HepG2 (cell line): ENCODE data around the gene PHF21B.

Experiments
- ATF1 ChIP-seq: IDR thresholded peaks from 2 replicates; pipeline ENCODE4 v1.6.1; 2016; ENCODE audit warnings: mild to moderate bottlenecking, control low read depth
- CEBPG ChIP-seq: IDR thresholded peaks from 2 replicates; pipeline ENCODE4 v1.6.1; 2016
- MTF2 ChIP-seq: sonication (generic); formaldehyde crosslinking; IDR thresholded peaks from 2 replicates; pipeline ENCODE4 v1.5.0; 2020; ENCODE audit warnings: missing genetic modification reagents, borderline replicate concordance
- TBP ChIP-seq: sonication (generic); formaldehyde crosslinking; IDR thresholded peaks from 2 replicates; pipeline ENCODE4 v1.5.0; 2020; ENCODE audit warnings: missing genetic modification reagents
- TCF7 ChIP-seq: sonication (generic); IDR thresholded peaks from 2 replicates; pipeline ENCODE4 v1.6.1; 2016; ENCODE audit warnings: antibody characterized with exemption, low read depth
- ZNF205 ChIP-seq: IDR thresholded peaks from 2 replicates; pipeline ENCODE4 v1.6.1; 2018; ENCODE audit warnings: missing biosample characterization, missing genetic modification reagents
- ZNF354B ChIP-seq: sonication (generic); formaldehyde crosslinking; IDR thresholded peaks from 2 replicates; pipeline ENCODE4 v1.8.0; 2022; ENCODE audit warnings: mild to moderate bottlenecking, missing genetic modification reagents

DNA sequence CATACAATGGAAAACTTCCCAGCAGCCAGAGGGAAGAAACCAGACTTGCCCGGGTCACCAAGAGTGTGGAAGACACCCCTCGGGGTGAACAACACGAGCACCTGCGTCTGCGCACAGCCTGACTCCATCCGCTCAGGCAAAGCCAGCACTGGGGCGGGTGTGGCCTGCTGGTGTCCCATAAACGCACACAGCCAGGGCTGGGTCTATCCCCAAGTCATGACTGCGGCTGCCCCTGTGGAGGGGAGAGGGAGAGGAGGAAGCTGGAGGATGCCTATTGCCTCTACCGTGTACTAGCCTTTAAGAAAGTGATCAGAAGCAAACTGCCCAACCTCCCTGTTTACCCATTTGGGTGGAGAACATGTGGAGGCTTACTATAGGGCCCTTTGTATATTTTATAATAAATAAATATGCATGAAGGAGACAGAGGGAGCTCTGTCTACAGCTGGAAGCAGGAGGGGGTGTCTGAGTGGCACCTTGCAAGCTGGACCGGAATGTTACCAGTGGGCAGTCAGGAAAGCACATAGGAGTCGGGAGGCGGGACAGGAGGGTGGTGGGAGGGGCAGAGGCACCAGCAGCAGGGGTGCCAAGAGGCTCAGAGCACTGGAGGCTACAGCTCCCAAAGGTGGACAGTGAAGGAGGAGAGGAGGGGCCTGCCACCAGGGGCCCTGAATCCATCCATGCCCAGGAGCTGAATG lies 79.6 kb downstream of the PHF21B start:
- no peak for TF ChIP-seq MTF2
- no peak for TF ChIP-seq CEBPG
- TF ChIP-seq ZNF205 (CRISPR knock-in tag): no peak
- no peak for TF ChIP-seq ATF1
- TF ChIP-seq TCF7: no peak
- TF ChIP-seq ZNF354B (CRISPR knock-in tag): no peak
- TF ChIP-seq TBP (CRISPR knock-in tag): no peak
